ENCODE results near the gene ADAM12.

- no peak for TF ChIP-seq NBN (IDR thresholded peaks at IDR 0.05)
- no peak for TF ChIP-seq KDM1A (IDR thresholded peaks at IDR 0.05; ENCODE audit: borderline replicate concordance)
- no peak for TF ChIP-seq POLR2AphosphoS5 (IDR thresholded peaks at IDR 0.05; ENCODE audit: low read length)
- no peak for TF ChIP-seq POLR2A (IDR thresholded peaks at IDR 0.05; ENCODE audit: low read depth, low read length)
- no peak for TF ChIP-seq EP300 (IDR thresholded peaks at IDR 0.05; ENCODE audit: borderline replicate concordance in 1 of 2, control insufficient read depth in 1 of 2, low read depth in 2 of 2, low read length in 2 of 2)
- no peak for TF ChIP-seq CTCF (IDR thresholded peaks at IDR 0.05 in 2 of 3, conservative IDR thresholded peaks at IDR 0.05 in 1 of 3; ENCODE audit: control insufficient read depth in 2 of 3, extremely low read depth in 1 of 3, insufficient read depth in 1 of 3, low read depth in 3 of 3, low read length in 3 of 3)
- no peak for TF ChIP-seq USF2 (IDR thresholded peaks at IDR 0.05; ENCODE audit: borderline replicate concordance, low read depth, low read length)
- TF ChIP-seq FOS (IDR thresholded peaks at IDR 0.05; ENCODE audit: borderline replicate concordance, extremely low read depth, insufficient read length): no peak
- no peak for TF ChIP-seq MEF2A (IDR thresholded peaks at IDR 0.05; ENCODE audit: insufficient read depth, low read depth, low read length)
- TF ChIP-seq ZNF384 (IDR thresholded peaks at IDR 0.05; ENCODE audit: borderline replicate concordance, low read depth, low read length): no peak
- no peak for TF ChIP-seq STAT1 (conservative IDR thresholded peaks at IDR 0.05)
- TF ChIP-seq FOXM1 (IDR thresholded peaks at IDR 0.05; ENCODE audit: low read depth, low read length): no peak
- no peak for TF ChIP-seq ATF7 (IDR thresholded peaks at IDR 0.05; ENCODE audit: low read depth)
Observed at GRCh38 chr10:126073606-126074005, 314.7 kb downstream of the ADAM12 start.

Data from GM12878 (cell line).